Umbilical cord (tissue), 2 donors: ENCODE data around the gene BIRC6. TPM values are rescaled to one million over a fixed set of nuclear protein-coding genes. Genes with fewer than 3 reads are reported as not detected.
"Not testable (repeated sequence)": the region's sequence is repeated elsewhere in the genome, so short reads cannot be mapped to it uniquely, and the experiment has no call there.

Experiments used
- DNase-seq: peaks from one replicate; pipeline ENCODE4 v3.0.0-alpha.2; 2015; ENCODE audit warnings: low spot score
- total RNA-seq: library from RNA; depleted of rRNA; stranded (reverse); fragments of >200 nt; gene quantifications from one replicate; pipeline ENCODE4 v1.2.3, GENCODE V29; 2014; ENCODE audit warnings: low replicate concordance; ENCODE audit not compliant: insufficient read depth

Gene BIRC6
- total RNA-seq, 1 donor from 2014 or later: 174 TPM

DNA sequence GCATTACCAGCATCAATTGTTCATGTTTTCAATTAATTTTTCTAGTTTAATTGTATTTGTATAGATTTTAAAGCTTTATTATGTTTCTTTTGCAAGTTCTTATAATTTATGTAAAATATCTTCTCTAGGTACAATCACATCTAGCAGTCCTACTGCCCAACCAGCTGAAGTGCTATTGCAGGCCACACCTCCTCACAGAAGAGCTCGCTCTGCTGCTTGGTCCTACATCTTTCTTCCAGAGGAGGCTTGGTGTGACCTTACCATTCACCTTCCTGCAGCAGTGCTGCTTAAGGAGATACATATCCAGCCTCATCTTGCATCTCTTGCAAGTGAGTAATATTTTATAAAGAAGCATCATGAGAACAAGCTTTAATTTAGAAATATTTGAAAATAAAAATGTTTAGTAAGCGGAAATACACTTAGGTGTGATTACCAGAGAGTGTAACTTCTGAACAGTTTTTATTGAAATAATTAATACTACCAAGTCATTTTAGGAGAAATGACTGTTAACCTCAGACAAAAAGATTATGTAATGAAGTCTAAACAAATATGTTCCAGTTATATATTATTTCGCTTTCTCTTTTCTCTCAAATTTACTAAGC is 148.2 kb downstream of the BIRC6 start:
- DNase-seq: no peak

GRCh38 chr2:32506446-32506845 is 149.6 kb downstream of the BIRC6 start:
- no peak for DNase-seq

DNA sequence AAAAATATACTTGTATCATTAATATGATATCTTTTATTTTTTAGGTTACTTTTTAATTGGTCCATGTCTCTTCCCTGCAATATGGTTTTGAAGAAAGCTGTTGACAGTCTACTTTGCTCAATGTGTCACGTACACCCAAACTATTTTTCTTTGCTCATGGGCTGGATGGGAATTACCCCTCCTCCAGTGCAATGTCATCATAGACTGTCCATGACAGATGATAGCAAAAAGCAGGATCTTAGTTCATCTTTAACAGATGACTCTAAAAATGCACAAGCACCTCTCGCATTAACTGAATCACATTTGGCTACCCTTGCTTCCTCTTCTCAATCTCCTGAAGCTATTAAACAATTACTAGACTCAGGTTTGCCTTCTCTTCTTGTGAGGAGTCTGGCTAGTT is 158.1 kb downstream of the BIRC6 start:
- DNase-seq: no peak

GRCh38 chr2:32516567-32516966 is 159.7 kb downstream of the BIRC6 start:
- no peak for DNase-seq

- DNase-seq: no peak
These were observed 165.9 kb downstream of the BIRC6 start for GRCh38 chr2:32522770-32523169.

DNA sequence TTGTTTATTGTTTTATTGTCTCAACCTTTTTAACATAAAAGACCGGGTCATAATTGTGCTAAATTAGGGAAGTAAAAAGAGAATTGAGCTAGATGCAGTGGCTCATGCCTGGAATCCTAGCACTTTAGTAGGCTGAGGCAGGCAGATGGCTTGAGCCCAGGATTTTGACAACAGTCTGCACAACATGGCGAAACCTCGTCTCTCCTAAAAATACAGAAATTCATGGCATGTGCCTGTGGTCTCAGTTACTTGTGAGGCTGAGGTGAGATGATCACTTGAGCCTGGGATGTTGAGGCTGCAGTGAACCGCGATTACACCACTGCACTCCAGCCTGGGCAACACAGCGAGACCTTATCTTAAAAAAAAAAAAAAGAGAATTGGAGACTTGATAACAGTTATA is 166.9 kb downstream of the BIRC6 start:
- no peak for DNase-seq

DNA sequence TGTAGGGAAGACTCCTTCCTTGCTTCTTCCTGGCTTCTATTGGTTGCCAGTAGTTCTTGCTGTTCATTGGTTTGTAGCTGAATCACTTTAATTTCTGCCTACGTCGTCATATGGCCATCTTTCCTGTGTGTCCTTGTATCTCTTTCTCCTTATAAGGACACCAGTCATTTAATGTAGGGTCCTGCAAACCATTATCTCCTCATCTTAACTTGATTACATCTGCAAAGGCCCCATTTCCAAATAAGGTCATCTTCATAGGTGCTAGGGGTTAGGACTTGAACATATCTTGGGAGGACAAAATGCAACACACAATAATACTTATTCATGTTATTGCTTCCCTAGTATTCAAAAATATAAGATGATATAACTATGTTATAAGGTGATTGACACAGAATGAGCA is 175.5 kb downstream of the BIRC6 start:
- DNase-seq: no peak

DNA sequence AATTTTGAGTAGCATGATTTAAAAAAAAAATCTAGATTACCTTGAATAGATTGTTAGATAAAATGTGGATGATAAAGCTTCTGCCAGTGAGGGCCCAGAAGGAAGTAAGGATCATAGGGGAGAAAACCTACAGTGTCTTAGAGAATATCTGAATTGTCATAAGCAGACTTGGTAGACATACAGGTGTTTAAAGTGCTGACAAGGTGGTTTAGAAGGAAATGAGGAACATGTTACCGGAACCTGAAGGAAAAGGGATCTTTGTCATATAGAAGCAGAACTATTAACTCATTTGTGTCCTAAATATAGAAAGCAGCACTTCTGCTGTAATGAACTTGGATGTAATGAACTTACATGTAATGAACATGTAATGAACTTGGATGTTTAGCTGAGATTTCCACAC is 176.1 kb downstream of the BIRC6 start:
- DNase-seq: no peak

DNA sequence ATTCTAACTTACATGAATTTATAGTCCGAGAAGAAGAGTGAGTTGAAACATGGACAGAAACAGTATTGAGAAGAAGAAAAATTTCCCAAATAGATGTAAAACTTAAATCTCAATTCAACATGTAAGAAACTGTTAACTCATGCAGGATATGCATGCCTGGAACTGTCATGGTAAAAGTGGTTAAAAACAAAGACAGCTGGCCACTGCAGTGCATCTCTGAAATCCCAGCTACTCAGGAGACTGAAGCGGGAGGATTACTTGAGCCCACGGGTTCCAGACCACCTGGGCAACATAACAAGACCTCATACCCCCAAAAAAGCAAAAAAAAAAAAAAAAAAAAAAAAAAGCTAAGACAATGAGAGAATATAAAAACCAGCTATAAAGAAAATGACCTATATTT is 178.0 kb downstream of the BIRC6 start:
- no peak for DNase-seq

GRCh38 chr2:32538735-32539134 is 181.9 kb downstream of the BIRC6 start:
- DNase-seq: no peak

DNA sequence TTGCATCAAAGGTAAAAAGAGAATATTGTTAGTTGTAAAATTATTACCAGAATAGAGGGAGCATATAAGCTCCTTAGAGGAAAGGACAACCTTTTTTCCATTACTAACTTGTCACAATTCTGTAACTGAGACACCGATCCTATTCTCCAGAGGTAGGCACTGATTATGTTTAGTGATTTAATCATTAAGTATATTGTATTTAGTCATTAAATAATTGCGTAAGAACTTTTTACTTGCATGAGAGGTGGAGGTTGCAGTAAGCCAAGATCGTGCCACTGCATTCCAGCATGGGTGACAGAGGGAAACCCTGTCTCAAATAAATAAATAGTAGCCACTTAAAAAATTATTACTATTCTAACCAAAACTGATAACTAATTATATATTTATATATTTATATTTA is 195.7 kb downstream of the BIRC6 start:
- not testable (repeated sequence) for DNase-seq

DNA sequence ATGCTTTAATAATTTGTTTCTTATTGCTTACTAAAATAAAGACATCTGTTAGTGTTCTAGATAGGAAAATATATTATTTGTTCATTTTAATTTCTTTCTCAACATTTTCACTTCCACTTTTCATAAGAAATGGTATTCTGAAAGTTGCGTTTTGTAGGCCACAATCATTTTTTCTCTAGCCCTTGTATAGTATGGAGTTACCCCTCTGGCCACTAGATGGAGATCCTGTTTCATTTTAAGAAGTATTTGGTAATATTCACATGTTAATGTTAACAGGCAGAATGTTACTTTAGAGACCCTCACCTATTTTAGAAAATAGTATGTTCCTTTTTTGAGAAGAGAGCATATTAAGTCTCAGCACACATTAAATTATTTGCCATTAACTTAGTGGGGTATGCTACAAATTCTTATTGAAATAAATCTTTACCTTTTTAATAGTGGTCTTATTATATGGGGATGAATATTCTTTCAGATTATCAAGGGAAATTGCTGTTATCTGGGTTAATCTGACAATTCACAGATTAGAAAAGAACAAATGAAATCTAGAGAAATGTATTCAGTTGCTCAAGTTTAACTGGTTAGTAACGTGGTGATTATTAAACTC is 197.1 kb downstream of the BIRC6 start:
- DNase-seq: peak; percentile 39

DNA sequence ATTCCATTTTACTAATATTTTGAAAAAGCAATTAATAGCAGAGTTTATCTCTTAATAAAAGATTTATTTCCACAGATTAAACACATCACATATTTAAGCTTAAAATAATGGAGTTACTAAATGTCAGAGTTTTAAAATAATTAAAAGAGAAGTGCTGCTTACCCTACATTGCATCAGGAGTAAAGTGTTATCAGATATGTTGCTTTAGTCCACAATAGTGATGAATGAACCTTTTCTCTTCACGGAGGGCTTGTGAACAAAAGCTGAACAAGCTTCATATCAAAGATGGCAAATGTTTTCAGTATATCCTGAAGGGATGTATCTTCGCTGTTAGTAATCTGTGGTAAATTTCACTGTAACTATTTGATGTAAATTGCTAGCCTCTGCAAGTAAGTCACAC is 201.7 kb downstream of the BIRC6 start:
- DNase-seq: peak; percentile 6

DNA sequence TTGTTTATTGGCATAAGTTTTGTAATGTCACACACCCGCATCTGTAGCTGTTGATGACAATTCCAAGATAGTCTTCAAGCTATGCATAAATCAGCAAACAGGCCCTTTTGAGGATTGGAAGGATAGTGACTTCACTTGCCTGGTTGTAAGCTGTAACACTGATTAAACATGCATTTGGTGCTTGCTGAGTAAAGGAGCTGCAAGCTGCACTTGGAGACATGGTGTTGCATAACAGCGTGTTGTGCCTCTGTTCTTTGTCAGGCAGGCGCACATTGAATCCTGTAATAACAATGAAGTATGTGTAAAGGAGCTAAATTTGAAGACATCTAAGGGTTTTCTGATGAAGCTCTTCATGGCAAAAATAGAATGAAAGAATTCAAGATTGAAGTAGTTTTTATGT is 202.3 kb downstream of the BIRC6 start:
- DNase-seq: peak; percentile 93

DNA sequence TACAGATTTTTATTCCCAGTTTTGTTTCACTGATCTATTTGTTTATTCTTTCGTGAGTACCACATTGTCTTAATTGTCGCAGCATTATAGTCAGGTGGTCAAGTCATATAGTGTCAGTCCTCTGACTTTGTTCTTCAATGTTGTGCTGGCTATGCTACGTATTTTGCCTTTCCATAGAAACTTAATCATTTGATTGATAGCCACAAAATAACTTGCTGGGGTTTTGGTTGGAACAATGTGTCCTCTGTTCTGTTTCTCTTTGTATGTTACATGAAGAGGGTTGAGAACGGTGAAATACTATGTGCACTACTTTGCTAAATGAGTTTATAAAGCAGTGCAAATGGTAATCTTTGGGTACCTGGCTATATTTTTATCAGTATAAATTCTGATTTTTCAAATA is 206.1 kb downstream of the BIRC6 start:
- no peak for DNase-seq

- no peak for DNase-seq
These were observed 207.7 kb downstream of the BIRC6 start for GRCh38 chr2:32564417-32565035.

DNA sequence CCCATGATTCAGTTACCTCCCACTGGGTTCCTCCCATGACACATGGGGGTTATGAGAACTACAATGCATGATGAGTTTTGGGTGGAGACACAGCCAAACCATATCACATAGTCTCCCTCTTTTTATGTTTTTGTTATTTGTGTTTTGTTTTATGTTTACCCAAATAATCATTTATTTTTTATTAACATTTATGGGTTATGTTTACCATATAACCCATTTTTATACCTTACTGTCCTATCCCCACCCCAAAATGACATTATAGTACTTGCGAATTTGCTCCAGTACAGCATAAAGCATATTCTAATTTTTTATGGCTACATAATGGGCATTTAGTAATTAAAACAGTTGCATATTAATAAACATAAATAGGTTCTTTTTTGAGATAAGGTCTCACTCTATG is 209.1 kb downstream of the BIRC6 start:
- DNase-seq: no peak

DNA sequence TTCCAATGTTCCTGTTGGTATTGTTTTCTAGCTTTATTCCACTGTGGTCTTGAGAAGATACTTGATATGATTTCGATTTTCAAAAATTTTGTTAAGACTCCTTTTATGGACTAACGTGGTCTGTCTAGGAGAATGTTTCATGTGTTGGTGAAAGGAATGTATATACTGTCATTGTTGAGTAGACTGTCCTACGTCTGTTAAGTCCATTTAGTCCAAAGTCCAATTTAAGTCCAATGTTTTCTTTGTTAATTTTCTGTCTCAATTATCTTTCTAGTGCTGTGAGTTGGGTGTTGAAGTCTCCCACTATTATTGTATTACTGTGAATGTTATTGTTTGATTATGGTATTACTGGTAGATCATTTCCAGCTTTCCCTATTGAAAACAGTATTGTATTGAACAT is 215.2 kb downstream of the BIRC6 start:
- DNase-seq: no peak

GRCh38 chr2:32572737-32573136 is 215.9 kb downstream of the BIRC6 start:
- DNase-seq: no peak

DNA sequence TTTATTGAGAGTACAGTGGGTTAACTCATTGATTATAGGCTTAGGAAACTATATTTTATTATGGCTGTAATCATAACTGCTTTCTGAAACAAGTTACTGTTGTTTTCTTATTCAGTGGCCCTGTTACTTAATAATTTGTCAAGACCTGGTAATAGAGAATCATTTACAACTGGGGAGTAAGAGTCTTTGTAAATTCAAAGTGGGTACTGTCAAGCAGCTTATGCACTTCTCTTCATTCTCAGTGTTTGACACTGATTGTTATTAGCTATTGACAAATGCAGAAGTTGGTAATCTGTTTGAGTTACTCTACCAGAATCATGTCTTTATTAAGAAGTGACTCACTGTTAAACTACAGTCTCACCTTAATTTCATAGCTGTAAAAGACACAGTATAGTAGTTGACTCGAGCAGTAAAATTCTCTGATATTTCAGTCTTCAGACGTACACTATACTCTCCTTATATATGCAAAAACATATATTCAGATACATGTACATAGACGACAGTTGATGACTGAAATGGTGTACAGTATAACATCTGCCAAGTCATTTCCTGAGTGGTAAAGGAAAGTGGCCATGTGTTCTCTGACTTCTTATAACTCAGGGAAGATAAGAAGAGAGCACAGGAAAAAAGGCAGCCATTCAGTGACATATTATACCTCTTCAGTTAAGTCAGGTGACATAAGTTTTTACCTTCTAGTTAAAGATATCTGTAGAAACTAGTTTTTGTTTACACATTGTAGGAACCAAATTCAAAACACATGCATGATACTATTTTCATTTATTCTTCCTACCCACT is 235.0 kb downstream of the BIRC6 start:
- DNase-seq: no peak

GRCh38 chr2:32594573-32594972 is 237.8 kb downstream of the BIRC6 start:
- no peak for DNase-seq

DNA sequence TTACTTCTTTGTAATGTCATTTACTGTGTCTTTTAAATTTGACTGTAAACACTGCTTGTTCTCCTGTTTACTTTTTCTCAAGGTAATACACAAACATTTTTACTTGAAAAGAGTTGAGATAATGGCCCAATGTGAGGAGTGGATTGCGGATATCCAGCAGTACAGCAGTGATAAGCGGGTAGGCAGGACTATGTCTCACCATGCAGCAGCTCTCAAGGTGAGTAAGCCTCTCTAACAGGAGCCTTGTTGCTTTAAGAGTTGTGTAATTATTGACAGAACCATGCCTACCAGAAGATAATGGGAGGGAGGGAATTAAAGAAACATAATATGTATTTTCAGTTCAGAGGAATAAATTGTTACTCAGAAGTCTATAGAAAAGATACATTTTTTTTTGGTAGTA is 254.5 kb downstream of the BIRC6 start:
- no peak for DNase-seq

DNA sequence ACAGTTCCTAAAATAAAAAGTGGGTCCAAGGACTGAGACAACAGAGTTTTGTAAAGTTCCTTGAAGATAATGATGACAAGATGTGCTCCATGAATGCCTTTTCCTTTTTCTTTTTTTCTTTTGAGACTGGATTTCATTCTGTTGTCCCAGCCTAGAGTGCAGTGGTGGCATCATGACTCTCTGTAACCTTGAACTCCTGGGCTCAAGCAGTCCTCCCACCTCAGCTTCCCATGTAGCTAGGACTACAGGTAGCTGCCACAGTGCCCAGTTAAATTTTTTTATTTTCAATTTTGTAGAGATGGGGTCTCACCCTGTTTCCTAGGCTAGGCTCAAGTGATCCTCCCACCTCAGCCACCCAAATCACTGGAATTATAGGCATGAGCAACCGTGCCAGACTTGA is 254.9 kb downstream of the BIRC6 start:
- DNase-seq: no peak
